ENCODE results near the gene SPATA32.

The SPATA32 gene

GRCh38 chr17:45247429-45248131 is 14.3 kb downstream of the SPATA32 start (continued):
- no peak for TF ChIP-seq ZNF280D (tag by site-specific recombination; IDR thresholded peaks at IDR 0.05)
- TF ChIP-seq ZNF335 (tag by site-specific recombination; conservative IDR thresholded peaks at IDR 0.05) = peak; percentile 89
- no peak for TF ChIP-seq ZNF266 (tag by site-specific recombination; IDR thresholded peaks at IDR 0.05; ENCODE audit: low read depth)
- TF ChIP-seq ZNF223 (tag by site-specific recombination; IDR thresholded peaks at IDR 0.05) = peak; percentile 86
- no peak for TF ChIP-seq ZNF624 (tag by site-specific recombination; IDR thresholded peaks at IDR 0.05)
- peak; percentile 73 for TF ChIP-seq ZNF639 (tag by site-specific recombination; IDR thresholded peaks at IDR 0.05)
- no peak for TF ChIP-seq ZNF138 (tag by site-specific recombination; IDR thresholded peaks at IDR 0.05; ENCODE audit: borderline replicate concordance)
- TF ChIP-seq ZNF169 (tag by site-specific recombination; IDR thresholded peaks at IDR 0.05) = no peak
- TF ChIP-seq ZNF302 (tag by site-specific recombination; IDR thresholded peaks at IDR 0.05; ENCODE audit: low read depth) = no peak
- TF ChIP-seq ZNF311 (tag by site-specific recombination; IDR thresholded peaks at IDR 0.05; ENCODE audit: borderline replicate concordance) = no peak
- peak; percentile 95 for TF ChIP-seq BCL11A (tag by site-specific recombination; IDR thresholded peaks at IDR 0.05; ENCODE audit: low read depth)
- no peak for TF ChIP-seq ZNF701 (tag by site-specific recombination; IDR thresholded peaks at IDR 0.05)
- no peak for TF ChIP-seq ZNF214 (tag by site-specific recombination; IDR thresholded peaks at IDR 0.05; ENCODE audit: borderline replicate concordance)
- TF ChIP-seq ZXDB (tag by site-specific recombination; IDR thresholded peaks at IDR 0.05) = peak; percentile 84; the same call in 1 of the 2 replicates
- TF ChIP-seq KLF8 (tag by site-specific recombination; IDR thresholded peaks at IDR 0.05) = peak; percentile 84; the same call in 1 of the 2 replicates
- TF ChIP-seq PATZ1 (tag by site-specific recombination; IDR thresholded peaks at IDR 0.05) = peak; percentile 99
- no peak for TF ChIP-seq ZNF155 (tag by site-specific recombination; IDR thresholded peaks at IDR 0.05)
- TF ChIP-seq ZNF221 (tag by site-specific recombination; IDR thresholded peaks at IDR 0.05; ENCODE audit: borderline replicate concordance) = no peak
- peak; percentile 100 for TF ChIP-seq ZBTB21 (tag by site-specific recombination; IDR thresholded peaks at IDR 0.05)
- no peak for TF ChIP-seq ZNF677 (tag by site-specific recombination; IDR thresholded peaks at IDR 0.05)
- TF ChIP-seq FEZF1 (tag by site-specific recombination; IDR thresholded peaks at IDR 0.05) = 0 out of 2 replicates have a peak, but pooled peaks have one; percentile 29
- no peak for TF ChIP-seq ZSCAN18 (tag by site-specific recombination; IDR thresholded peaks at IDR 0.05)
- TF ChIP-seq ZNF658 (tag by site-specific recombination; IDR thresholded peaks at IDR 0.05) = no peak
- no peak for TF ChIP-seq ZNF513 (tag by site-specific recombination; IDR thresholded peaks at IDR 0.05)
- no peak for TF ChIP-seq ZNF248 (tag by site-specific recombination; IDR thresholded peaks at IDR 0.05)
- no peak for TF ChIP-seq ZNF48 (tag by site-specific recombination; IDR thresholded peaks at IDR 0.05)

Measured in HEK293 (cell line).